Measurements from ENCODE around the gene MYCN.
A peak's percentile ranks its signal among the peaks of the same experiment; 100 is the strongest.

MYCN gene

DNA sequence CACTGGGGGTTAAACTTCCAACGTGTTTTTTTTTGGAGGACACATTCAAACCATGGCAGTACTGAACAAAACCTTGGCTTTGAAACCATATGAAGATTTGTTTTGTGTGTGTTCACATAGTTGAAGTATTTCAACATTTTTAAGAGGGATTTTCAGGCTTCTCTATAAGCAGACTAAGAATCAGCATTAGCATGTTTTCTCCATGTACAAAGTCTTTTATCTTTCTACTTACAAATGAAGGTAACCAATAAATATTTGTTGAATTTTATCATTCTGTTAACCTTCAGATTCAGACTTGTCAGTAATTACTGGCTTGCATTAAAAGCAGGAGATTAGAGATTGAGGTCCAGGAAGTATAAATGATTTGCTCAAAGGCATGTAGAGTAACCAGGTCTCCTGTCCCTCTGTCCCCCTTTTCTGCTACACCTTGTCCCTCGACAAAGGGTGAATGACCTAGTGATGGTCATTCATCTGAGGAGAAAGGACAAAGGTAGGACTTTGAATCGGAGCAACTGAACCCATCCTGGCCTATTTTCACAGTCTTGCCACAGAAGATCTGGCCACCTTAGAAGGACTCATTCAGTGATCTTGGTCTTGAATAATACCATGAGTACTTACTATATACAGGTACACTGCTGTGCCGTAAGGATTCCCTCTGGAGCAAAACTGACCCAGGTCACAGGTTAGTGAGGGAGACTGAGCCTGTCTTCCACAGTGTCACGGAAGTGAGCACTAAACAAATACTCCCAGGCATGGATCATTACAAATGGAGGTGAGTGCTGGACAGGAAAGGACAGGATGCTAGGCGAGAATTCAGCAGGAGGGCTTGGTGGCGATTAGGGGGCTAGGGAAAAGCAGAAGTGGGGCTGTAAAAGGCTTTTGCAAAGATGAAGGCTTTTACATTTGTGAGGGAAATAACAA, 2.2 kb upstream of the MYCN start:
- H3K4me3 ChIP-seq (ENCODE audit: insufficient read depth, low read depth, low read length), result no peak overlapping the region
- no peak overlapping the region for H3K27ac ChIP-seq (ENCODE audit: insufficient read depth, low read depth, low read length, poor library complexity, severe bottlenecking)
- no peaks in the 10 kb centered on the region for H3K27me3 ChIP-seq (ENCODE audit: control insufficient read depth, insufficient read depth, low read length, poor library complexity, severe bottlenecking)
- no peaks in the 10 kb centered on the region for H3K9me3 ChIP-seq (ENCODE audit: control insufficient read depth, low read length)
- H3K36me3 ChIP-seq (ENCODE audit: control insufficient read depth, insufficient read depth, low read length), result no peaks in the 10 kb centered on the region
- 51 to 56% methylated on average over 7 of the region's 7 CpGs for WGBS, 2 experiments
- peaks cover 12% of the 10 kb centered on the region for H3K4me1 ChIP-seq (ENCODE audit: control insufficient read depth, insufficient read depth, low read length)

DNA sequence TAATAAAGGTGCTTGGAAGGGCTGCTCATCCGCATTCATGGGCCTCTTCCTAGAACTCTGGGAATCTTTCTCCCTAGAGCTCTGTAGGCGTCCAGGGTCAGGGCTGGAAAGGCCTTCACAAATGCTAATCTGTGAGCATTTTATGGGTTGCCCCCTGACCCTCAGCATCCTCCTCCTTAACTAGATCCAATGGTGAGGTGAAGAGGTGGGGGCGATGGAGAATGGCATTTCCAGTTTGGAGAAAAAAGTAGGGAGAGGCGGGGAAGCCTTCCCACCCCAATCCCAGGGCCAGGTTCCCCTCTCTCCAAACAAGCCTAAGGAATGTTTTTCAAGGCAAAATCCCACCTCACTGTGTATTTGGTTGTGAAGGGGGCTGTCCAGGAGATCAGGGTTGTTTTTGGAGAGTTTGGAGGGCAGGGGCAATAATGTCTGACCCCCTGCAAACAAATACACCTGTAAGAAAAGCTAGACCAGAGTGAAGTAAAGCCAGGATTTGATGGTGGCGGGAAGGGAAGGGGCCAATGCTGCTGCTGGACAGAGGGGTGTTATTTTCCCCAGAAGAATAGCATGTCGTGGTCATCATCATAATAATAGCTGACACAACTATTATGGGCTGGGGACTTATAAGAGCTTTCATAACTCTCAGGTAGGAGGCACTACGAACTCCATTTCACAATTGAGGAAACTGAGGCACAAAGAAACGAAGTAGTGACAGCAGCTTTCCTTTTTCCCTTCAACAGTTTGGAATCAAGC, 1.4 kb upstream of the MYCN start:
- Histone ChIP-seq H3K36me3 (ENCODE audit: control insufficient read depth, insufficient read depth, low read length) (no peaks in the 10 kb centered on the region), H3K4me1 (ENCODE audit: control insufficient read depth, insufficient read depth, low read length) (peaks cover 12% of the 10 kb centered on the region), H3K4me3 (ENCODE audit: insufficient read depth, low read depth, low read length) (peak overlapping the region; percentile 91), H3K27me3 (ENCODE audit: control insufficient read depth, insufficient read depth, low read length, poor library complexity, severe bottlenecking) (no peaks in the 10 kb centered on the region), H3K9me3 (ENCODE audit: control insufficient read depth, low read length) (no peaks in the 10 kb centered on the region), H3K27ac (ENCODE audit: insufficient read depth, low read depth, low read length, poor library complexity, severe bottlenecking) (no peak overlapping the region)
- WGBS, 2 experiments, result 29 to 40% methylated on average over 6 to 7 of the region's 8 CpGs

DNA sequence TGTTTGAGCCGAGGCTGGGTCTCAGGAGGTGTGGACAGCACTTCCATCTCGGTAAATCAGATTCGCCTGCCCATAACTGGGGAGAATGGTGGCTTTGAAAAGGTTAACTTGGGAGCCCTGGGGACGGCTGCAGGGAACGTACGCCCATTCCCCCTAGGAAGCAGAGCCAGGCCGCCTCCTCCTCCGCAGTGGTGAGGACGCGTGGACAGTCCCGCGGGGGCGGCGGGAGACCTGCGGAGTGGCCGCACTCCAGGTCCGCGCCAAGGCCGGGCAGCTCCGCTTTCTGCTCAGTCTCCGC, 845 bp upstream of the MYCN start:
- WGBS, 2 experiments, result 2 to 3% methylated on average over 21 of the region's 21 CpGs
- Histone ChIP-seq H3K9me3 (ENCODE audit: control insufficient read depth, low read length) (no peaks in the 10 kb centered on the region), H3K4me3 (ENCODE audit: insufficient read depth, low read depth, low read length) (peak overlapping the region; percentile 91), H3K27me3 (ENCODE audit: control insufficient read depth, insufficient read depth, low read length, poor library complexity, severe bottlenecking) (no peaks in the 10 kb centered on the region), H3K27ac (ENCODE audit: insufficient read depth, low read depth, low read length, poor library complexity, severe bottlenecking) (peak overlapping the region; percentile 94), H3K4me1 (ENCODE audit: control insufficient read depth, insufficient read depth, low read length) (peaks cover 12% of the 10 kb centered on the region), H3K36me3 (ENCODE audit: control insufficient read depth, insufficient read depth, low read length) (no peaks in the 10 kb centered on the region)

DNA sequence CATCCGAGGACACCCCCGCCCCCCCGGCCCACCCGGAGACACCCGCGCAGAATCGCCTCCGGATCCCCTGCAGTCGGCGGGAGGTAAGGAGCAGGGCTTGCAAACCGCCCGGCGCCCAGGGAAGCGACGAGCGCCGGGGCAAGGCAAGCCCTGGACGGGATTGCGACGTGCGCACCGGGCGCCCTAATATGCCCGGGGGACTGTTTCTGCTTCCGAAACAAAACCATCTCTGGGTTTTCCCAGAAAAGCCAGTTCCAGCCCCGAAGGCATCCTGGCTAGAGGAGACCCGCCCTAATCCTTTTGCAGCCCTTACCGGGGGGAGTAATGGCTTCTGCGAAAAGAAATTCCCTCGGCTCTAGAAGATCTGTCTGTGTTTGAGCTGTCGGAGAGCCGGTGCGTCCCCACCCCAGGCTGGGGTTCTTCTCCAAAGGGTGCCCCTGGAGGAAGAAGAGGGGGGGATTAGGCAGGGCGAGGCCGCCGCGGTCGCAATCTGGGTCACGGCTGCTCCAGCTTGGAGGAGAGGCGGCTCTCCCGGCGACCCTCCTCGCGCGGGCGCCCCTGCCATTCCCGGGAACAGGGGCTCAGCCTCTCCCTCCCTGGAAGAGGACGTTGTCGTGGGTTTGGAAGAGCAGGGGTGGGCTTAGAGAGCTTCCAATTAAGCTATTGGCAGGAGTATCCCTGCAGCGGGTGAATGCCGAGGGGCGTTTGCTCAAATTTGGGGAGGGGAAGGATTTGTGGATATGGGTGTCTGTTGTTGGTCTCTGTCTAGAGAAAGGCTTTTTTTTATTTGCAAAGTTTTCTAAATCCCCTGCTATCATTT, 521 bp downstream of the MYCN start:
- 0% methylated on average over 52 of the region's 52 CpGs for WGBS, 2 experiments
- peak overlapping the region; percentile 91 for H3K4me3 ChIP-seq (ENCODE audit: insufficient read depth, low read depth, low read length)
- H3K9me3 ChIP-seq (ENCODE audit: control insufficient read depth, low read length), result no peaks in the 10 kb centered on the region
- no peaks in the 10 kb centered on the region for H3K27me3 ChIP-seq (ENCODE audit: control insufficient read depth, insufficient read depth, low read length, poor library complexity, severe bottlenecking)
- peaks cover 5% of the 10 kb centered on the region for H3K36me3 ChIP-seq (ENCODE audit: control insufficient read depth, insufficient read depth, low read length)
- H3K27ac ChIP-seq (ENCODE audit: insufficient read depth, low read depth, low read length, poor library complexity, severe bottlenecking), result peak overlapping the region; percentile 94
- peaks cover 18% of the 10 kb centered on the region for H3K4me1 ChIP-seq (ENCODE audit: control insufficient read depth, insufficient read depth, low read length)

DNA sequence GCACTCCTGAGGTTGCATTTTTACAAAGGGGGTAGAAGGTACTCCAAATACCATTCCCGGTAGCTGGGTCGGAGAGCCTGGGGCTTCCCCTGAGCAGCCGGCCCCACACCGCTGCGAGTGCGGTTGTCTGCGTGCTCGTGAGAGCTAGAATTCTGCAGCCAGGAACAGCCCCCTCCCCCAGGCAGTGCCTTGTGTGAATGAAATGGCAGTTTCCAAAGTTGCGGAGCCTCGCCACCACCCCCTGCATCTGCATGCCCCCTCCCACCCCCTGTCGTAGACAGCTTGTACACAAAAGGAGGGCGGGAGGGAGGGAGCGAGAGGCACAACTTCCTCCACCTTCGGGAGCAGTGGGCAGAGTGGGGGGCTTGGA, 1.1 kb downstream of the MYCN start:
- Histone ChIP-seq H3K27me3 (ENCODE audit: control insufficient read depth, insufficient read depth, low read length, poor library complexity, severe bottlenecking) (no peaks in the 10 kb centered on the region), H3K36me3 (ENCODE audit: control insufficient read depth, insufficient read depth, low read length) (peaks cover 5% of the 10 kb centered on the region), H3K27ac (ENCODE audit: insufficient read depth, low read depth, low read length, poor library complexity, severe bottlenecking) (peak overlapping the region; percentile 56), H3K4me1 (ENCODE audit: control insufficient read depth, insufficient read depth, low read length) (peaks cover 18% of the 10 kb centered on the region), H3K4me3 (ENCODE audit: insufficient read depth, low read depth, low read length) (peak overlapping the region; percentile 91), H3K9me3 (ENCODE audit: control insufficient read depth, low read length) (no peaks in the 10 kb centered on the region)
- WGBS, 2 experiments, result 0% methylated on average over 14 of the region's 14 CpGs

DNA sequence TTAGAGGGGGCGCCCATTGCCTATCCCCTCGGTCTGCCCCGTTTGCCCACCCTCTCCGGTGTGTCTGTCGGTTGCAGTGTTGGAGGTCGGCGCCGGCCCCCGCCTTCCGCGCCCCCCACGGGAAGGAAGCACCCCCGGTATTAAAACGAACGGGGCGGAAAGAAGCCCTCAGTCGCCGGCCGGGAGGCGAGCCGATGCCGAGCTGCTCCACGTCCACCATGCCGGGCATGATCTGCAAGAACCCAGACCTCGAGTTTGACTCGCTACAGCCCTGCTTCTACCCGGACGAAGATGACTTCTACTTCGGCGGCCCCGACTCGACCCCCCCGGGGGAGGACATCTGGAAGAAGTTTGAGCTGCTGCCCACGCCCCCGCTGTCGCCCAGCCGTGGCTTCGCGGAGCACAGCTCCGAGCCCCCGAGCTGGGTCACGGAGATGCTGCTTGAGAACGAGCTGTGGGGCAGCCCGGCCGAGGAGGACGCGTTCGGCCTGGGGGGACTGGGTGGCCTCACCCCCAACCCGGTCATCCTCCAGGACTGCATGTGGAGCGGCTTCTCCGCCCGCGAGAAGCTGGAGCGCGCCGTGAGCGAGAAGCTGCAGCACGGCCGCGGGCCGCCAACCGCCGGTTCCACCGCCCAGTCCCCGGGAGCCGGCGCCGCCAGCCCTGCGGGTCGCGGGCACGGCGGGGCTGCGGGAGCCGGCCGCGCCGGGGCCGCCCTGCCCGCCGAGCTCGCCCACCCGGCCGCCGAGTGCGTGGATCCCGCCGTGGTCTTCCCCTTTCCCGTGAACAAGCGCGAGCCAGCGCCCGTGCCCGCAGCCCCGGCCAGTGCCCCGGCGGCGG, 1.7 kb downstream of the MYCN start:
- 0% methylated on average over 98 of the region's 98 CpGs for WGBS, 2 experiments
- Histone ChIP-seq H3K4me3 (ENCODE audit: insufficient read depth, low read depth, low read length) (peak overlapping the region; percentile 91), H3K27me3 (ENCODE audit: control insufficient read depth, insufficient read depth, low read length, poor library complexity, severe bottlenecking) (no peaks in the 10 kb centered on the region), H3K27ac (ENCODE audit: insufficient read depth, low read depth, low read length, poor library complexity, severe bottlenecking) (no peak overlapping the region), H3K36me3 (ENCODE audit: control insufficient read depth, insufficient read depth, low read length) (peaks cover 9% of the 10 kb centered on the region), H3K9me3 (ENCODE audit: control insufficient read depth, low read length) (no peaks in the 10 kb centered on the region), H3K4me1 (ENCODE audit: control insufficient read depth, insufficient read depth, low read length) (peaks cover 18% of the 10 kb centered on the region)

DNA sequence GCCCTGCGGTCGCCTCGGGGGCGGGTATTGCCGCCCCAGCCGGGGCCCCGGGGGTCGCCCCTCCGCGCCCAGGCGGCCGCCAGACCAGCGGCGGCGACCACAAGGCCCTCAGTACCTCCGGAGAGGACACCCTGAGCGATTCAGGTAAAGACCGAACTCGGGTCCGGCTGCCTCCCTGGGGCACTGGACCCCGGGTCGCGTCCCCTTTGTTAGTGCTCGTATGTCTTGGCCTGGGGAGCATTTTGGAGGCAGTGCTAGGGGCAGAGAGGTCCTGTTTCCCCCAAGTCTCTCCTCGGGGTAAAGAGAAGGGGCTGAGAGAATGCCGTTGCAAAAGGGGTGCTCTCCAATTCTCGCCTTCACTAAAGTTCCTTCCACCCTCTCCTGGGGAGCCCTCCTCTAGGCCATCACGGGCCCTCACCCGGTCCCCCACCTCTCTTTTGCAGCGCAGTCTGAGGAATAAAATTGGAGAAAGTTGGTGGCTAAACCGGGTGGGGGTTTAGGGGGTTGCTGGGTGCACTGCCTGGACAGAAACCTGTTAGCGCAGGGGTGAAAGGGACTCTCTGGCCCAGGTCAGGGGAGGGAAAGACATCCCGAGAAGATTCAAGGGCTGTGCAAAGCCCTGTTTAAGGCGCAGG, 2.5 kb downstream of the MYCN start:
- 0 to 1% methylated on average over 31 to 34 of the region's 34 CpGs for WGBS, 2 experiments
- peaks cover 16% of the 10 kb centered on the region for H3K36me3 ChIP-seq (ENCODE audit: control insufficient read depth, insufficient read depth, low read length)
- peaks cover 18% of the 10 kb centered on the region for H3K4me1 ChIP-seq (ENCODE audit: control insufficient read depth, insufficient read depth, low read length)
- no peak overlapping the region for H3K27ac ChIP-seq (ENCODE audit: insufficient read depth, low read depth, low read length, poor library complexity, severe bottlenecking)
- H3K9me3 ChIP-seq (ENCODE audit: control insufficient read depth, low read length), result no peaks in the 10 kb centered on the region
- no peaks in the 10 kb centered on the region for H3K27me3 ChIP-seq (ENCODE audit: control insufficient read depth, insufficient read depth, low read length, poor library complexity, severe bottlenecking)
- H3K4me3 ChIP-seq (ENCODE audit: insufficient read depth, low read depth, low read length), result peak overlapping the region; percentile 91

DNA sequence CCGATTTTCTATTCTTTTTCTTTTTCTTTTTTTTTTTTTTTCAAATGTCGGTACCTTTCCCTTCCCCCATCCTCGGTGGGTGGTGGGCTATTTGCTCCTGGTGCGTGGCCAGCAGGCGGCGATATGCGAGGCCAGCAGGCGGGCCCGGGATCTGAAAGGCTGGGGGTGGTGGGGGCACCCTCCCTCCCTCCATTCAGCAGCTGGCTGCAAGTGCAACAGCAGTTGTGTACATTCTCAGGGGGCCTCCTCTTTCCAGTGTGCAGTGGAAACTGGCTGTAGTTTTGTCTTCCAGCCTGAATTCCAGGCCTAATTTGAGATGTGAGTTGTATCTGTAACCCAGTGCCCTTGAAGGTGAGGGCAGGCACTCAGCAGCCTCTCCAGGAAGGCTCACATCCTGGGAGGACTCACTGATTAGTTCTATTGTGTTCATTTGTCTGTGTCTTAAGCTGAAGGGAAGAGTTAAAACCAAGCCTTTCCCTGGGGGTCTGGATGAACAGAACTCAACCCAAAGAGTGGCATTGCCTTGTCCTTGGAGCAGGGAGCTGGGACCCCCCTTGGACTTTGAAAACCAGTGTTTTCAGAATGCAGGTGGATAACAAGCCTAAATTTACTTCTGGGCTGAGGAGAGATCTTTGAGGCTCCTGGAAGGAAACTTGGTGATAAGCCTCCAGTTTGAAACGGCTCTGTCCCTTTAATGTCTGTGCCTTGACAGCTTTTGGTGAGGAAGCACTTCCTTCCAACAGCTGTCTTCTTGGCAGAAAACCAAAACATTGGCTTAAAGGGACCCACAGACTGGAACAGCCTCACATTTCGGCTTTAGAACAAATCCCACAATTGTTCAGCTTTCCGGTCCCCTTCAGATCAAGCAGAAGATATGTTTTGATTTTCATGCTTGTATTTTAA, 3.3 kb downstream of the MYCN start:
- Histone ChIP-seq H3K27ac (ENCODE audit: insufficient read depth, low read depth, low read length, poor library complexity, severe bottlenecking) (no peak overlapping the region), H3K27me3 (ENCODE audit: control insufficient read depth, insufficient read depth, low read length, poor library complexity, severe bottlenecking) (no peaks in the 10 kb centered on the region), H3K36me3 (ENCODE audit: control insufficient read depth, insufficient read depth, low read length) (peaks cover 17% of the 10 kb centered on the region), H3K4me3 (ENCODE audit: insufficient read depth, low read depth, low read length) (peak overlapping the region; percentile 91), H3K4me1 (ENCODE audit: control insufficient read depth, insufficient read depth, low read length) (peaks cover 14% of the 10 kb centered on the region), H3K9me3 (ENCODE audit: control insufficient read depth, low read length) (no peaks in the 10 kb centered on the region)
- WGBS, 2 experiments, result 1 to 5% methylated on average over 8 to 11 of the region's 12 CpGs

Measured in ectodermal cell (in vitro differentiated cells).